ENCODE measurements around the gene CDKN2AIPNL.
"Not testable (repeated sequence)": the region's sequence is repeated elsewhere in the genome, so short reads cannot be mapped to it uniquely, and the experiment has no call there.

DNA sequence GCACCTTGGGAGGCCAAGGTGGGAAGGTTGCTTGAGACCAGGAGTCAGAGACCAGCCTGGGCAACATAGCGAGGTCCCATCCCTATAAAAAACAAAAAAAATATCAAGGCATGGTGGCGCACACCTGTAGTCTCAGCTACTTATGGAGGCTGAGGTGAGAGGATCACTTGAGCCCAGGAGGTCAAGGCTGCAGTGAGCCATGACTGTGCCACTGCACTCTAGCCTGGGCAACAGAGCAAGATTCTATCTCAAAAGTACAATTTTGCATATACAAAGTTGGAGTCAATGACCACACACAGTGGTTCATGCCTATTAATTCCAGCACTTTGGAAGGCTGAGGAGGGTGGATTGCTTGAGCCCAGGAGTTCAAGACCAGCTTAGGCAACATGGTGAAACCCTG is 29.5 kb downstream of the CDKN2AIPNL start:
- TF ChIP-seq, protein P1, sequence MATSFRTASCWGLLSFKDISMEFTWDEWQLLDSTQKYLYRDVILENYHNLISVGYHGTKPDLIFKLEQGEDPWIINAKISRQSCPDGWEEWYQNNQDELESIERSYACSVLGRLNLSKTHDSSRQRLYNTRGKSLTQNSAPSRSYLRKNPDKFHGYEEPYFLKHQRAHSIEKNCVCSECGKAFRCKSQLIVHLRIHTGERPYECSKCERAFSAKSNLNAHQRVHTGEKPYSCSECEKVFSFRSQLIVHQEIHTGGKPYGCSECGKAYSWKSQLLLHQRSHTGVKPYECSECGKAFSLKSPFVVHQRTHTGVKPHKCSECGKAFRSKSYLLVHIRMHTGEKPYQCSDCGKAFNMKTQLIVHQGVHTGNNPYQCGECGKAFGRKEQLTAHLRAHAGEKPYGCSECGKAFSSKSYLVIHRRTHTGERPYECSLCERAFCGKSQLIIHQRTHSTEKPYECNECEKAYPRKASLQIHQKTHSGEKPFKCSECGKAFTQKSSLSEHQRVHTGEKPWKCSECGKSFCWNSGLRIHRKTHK (tag by site-specific recombination; IDR thresholded peaks at IDR 0.05): not testable (repeated sequence)
- TF ChIP-seq SALL2 (tag by site-specific recombination; IDR thresholded peaks at IDR 0.05; ENCODE audit: borderline replicate concordance); ZNF311 (tag by site-specific recombination; IDR thresholded peaks at IDR 0.05; ENCODE audit: borderline replicate concordance); ZNF138 (tag by site-specific recombination; IDR thresholded peaks at IDR 0.05; ENCODE audit: borderline replicate concordance); ZNF16 (tag by site-specific recombination; IDR thresholded peaks at IDR 0.05; ENCODE audit: low read depth); ZNF791 (tag by site-specific recombination; IDR thresholded peaks at IDR 0.05); CTCF (tag by site-specific recombination; IDR thresholded peaks at IDR 0.05); ZBTB48 (tag by site-specific recombination; IDR thresholded peaks at IDR 0.05); ZNF624 (tag by site-specific recombination; IDR thresholded peaks at IDR 0.05); TCF7L2 (IDR thresholded peaks at IDR 0.05; ENCODE audit: borderline replicate concordance, low read depth, low read length); SP7 (tag by site-specific recombination; IDR thresholded peaks at IDR 0.05): not testable (repeated sequence)
- TF ChIP-seq, protein P2, sequence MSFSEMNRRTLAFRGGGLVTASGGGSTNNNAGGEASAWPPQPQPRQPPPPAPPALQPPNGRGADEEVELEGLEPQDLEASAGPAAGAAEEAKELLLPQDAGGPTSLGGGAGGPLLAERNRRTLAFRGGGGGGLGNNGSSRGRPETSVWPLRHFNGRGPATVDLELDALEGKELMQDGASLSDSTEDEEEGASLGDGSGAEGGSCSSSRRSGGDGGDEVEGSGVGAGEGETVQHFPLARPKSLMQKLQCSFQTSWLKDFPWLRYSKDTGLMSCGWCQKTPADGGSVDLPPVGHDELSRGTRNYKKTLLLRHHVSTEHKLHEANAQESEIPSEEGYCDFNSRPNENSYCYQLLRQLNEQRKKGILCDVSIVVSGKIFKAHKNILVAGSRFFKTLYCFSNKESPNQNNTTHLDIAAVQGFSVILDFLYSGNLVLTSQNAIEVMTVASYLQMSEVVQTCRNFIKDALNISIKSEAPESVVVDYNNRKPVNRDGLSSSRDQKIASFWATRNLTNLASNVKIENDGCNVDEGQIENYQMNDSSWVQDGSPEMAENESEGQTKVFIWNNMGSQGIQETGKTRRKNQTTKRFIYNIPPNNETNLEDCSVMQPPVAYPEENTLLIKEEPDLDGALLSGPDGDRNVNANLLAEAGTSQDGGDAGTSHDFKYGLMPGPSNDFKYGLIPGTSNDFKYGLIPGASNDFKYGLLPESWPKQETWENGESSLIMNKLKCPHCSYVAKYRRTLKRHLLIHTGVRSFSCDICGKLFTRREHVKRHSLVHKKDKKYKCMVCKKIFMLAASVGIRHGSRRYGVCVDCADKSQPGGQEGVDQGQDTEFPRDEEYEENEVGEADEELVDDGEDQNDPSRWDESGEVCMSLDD (tag by site-specific recombination; IDR thresholded peaks at IDR 0.05): not testable (repeated sequence)
- TF ChIP-seq, protein P3, sequence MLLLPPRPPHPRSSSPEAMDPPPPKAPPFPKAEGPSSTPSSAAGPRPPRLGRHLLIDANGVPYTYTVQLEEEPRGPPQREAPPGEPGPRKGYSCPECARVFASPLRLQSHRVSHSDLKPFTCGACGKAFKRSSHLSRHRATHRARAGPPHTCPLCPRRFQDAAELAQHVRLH (tag by site-specific recombination; IDR thresholded peaks at IDR 0.05): not testable (repeated sequence)

Data from HEK293 (cell line).